Stimulated activated CD8-positive, alpha-beta memory T cell treated with anti-CD3 and anti-CD28 coated beads, Interleukin-7, amount 100 ng/mL, for 48 hours (primary cell): ENCODE measurements around the gene CTNNA1.

Experiments used
- DNase-seq, 2 donors: peaks; one replicate each; pipeline ENCODE4 v3.0.0-alpha.2; 2020; ENCODE audit warnings: low read depth in 1 of 2; ENCODE audit errors: extremely low read depth in 1 of 2

Gene CTNNA1

GRCh38 chr5:138927979-138928378, 174.8 kb downstream of the CTNNA1 start:
- no peak for DNase-seq

- DNase-seq: no peak
Measured at GRCh38 chr5:138929571-138929955, 176.3 kb downstream of the CTNNA1 start.

- DNase-seq: no peak
Measured at GRCh38 chr5:138930371-138931097, 177.3 kb downstream of the CTNNA1 start.

GRCh38 chr5:138932171-138932810, 179.1 kb downstream of the CTNNA1 start:
- no peak for DNase-seq

GRCh38 chr5:138933522-138934290, 180.5 kb downstream of the CTNNA1 start:
- DNase-seq: no peak

GRCh38 chr5:138934971-138935370, 181.7 kb downstream of the CTNNA1 start:
- no peak for DNase-seq

- no peak for DNase-seq
Measured at GRCh38 chr5:138935466-138935865, 182.2 kb downstream of the CTNNA1 start.

- DNase-seq: no peak
Measured at GRCh38 chr5:138936225-138936967, 183.2 kb downstream of the CTNNA1 start.

GRCh38 chr5:138936968-138937345, 183.7 kb downstream of the CTNNA1 start:
- no peak for DNase-seq

GRCh38 chr5:138937392-138938387, 184.5 kb downstream of the CTNNA1 start:
- DNase-seq: no peak

GRCh38 chr5:138938526-138938925, 185.3 kb downstream of the CTNNA1 start:
- DNase-seq: no peak

GRCh38 chr5:138942066-138942465, 188.8 kb downstream of the CTNNA1 start:
- DNase-seq: no peak

- DNase-seq: no peak
Measured at GRCh38 chr5:138942861-138943260, 189.6 kb downstream of the CTNNA1 start.

GRCh38 chr5:138943599-138944173, 190.5 kb downstream of the CTNNA1 start:
- no peak for DNase-seq

GRCh38 chr5:138944527-138945322, 191.5 kb downstream of the CTNNA1 start:
- DNase-seq: no peak

- DNase-seq: no peak
Measured at GRCh38 chr5:138945421-138946240, 192.4 kb downstream of the CTNNA1 start.

- DNase-seq: no peak
Measured at GRCh38 chr5:138946241-138946623, 193.0 kb downstream of the CTNNA1 start.
